CD4-positive, alpha-beta T cell treated with Interleukin-17A for 4 hours (primary cell): ENCODE measurements around the gene SLC38A10.
"Not testable (repeated sequence)": the region's sequence is repeated elsewhere in the genome, so short reads cannot be mapped to it uniquely, and the experiment has no call there.

Source experiments
- DNase-seq: peaks from one replicate; pipeline ENCODE4 v3.0.0-alpha.2; 2020; ENCODE audit warnings: mixed read lengths

The SLC38A10 gene

DNA sequence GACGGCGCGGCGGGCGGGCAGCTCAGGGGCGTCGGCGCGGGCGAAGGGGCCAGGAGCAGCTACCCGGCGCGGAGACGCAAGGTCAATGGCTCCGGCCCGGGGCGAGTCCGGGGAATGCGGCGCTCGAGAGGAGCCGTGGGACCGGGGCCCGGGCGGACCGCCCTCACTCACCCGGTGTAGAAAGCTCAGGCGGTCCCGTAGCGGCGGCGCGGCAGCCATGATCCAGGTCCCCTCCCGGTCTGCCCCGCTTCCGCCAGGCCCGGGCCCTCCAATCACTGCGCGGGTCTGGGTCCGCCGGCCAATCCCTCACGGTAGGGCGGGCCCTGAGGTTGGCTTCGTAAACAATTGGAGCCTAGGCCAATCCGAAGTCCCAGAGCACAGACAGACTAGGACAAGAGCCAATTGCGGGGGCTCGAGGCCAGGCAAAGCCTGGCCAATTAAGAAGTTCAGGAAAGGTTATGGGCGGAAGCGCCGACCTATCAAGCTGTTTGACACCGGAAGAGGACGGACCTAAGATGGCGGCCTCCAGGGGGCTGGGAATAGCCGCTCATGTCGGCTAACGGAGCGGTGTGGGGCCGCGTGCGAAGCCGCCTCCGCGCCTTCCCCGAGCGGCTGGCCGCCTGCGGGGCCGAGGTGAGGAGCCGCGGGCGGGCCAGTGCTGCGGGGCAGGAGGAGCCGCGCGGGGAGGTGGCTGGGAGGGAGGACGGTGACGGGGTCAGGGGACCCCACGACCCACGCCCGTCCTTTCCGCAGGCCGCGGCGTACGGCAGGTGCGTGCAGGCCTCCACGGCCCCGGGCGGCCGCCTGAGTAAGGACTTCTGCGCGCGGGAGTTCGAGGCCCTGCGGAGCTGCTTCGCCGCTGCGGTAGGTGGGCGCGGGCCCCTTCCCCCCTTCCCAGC, 56.0 kb downstream of the SLC38A10 start, which contains the start of the genes NDUFAF8 and TEPSIN:
NDUFAF8 (plus strand) TSS at position 504 of the 899 bp plus-strand sequence; CDS start at position 550, 46 bp downstream.
TEPSIN (minus strand) TSS at position 241 of the 899 bp plus-strand sequence; CDS start at position 219, 22 bp downstream.
- peak; percentile 94 for DNase-seq

DNA sequence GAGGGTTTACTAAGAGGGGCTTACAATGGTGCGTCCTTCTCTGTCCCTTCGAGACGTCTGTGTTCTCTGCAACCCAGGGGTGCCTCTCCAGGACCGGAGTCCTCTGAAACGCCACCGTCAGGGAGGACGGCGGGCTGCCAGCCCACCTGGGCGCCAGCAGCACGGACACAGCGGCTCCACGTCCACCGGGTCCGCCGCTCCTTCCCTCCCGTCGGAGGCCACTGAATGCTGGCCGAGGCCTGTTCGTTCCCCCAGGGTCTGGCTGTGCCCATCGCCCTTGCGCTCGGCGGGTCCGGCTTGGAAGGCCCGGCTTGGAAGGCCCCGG, 56.7 kb downstream of the SLC38A10 start:
- DNase-seq: no peak

DNA sequence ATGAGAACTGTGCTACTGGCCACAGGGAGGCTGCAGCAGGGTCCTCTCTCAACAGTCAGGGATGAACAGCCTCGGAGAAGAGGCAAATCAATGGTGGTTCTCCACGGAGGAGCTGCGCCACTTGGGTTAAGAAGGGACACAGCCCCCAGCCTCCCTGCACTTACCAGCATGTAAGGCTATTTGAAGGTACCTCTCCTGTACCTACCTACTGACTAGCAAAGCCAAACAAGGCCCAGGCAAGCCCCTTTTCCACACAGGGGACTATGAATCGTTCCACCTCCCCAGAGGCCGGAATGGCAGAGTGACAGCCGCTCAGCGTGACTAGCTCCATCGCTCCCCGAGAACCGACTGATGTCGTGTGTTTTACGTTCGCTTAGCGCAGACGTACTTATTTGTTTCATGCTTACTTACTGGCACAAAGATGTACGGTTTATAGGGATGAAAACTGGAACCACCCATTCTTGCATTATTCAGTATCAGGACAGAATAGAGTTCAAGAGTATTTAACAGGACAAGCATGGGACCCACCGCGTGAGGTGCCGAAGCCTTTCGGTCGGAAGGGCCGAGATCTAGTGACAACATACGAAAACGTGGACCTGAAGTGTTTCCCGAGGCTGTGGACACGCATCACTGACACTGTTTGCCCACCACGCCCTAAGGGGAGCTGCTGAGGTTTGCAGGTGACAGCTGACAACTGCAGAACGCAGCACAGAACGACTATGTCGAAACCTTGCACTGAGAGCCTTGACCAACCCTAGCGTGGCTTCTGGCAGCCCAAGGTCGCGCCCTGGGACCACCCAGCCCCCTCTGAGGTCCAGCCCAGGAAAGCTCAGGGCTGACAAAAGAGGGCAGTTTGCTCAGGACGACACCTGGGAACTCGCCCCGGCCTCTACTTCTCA, 57.3 kb downstream of the SLC38A10 start:
- no peak for DNase-seq

DNA sequence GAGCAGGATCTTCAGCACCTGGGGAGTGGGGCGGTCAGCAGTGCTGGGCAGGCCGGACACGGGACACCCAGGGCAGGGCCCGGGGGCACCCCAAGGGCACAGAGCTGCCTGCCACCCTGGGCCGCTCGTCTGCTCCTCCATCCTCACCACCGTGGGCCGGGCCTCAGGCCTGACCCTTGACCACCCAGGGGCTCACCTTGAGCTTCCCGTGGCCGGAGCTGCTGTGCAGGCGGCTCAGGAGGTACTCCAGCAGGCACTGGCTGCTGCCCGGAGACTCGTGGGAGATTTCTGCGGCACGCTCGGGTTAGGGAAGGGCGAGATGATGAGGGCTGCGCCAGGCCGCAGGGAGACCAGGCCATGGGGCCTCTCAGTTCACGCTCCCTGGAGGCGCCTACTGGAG, 58.3 kb downstream of the SLC38A10 start:
- no peak for DNase-seq

DNA sequence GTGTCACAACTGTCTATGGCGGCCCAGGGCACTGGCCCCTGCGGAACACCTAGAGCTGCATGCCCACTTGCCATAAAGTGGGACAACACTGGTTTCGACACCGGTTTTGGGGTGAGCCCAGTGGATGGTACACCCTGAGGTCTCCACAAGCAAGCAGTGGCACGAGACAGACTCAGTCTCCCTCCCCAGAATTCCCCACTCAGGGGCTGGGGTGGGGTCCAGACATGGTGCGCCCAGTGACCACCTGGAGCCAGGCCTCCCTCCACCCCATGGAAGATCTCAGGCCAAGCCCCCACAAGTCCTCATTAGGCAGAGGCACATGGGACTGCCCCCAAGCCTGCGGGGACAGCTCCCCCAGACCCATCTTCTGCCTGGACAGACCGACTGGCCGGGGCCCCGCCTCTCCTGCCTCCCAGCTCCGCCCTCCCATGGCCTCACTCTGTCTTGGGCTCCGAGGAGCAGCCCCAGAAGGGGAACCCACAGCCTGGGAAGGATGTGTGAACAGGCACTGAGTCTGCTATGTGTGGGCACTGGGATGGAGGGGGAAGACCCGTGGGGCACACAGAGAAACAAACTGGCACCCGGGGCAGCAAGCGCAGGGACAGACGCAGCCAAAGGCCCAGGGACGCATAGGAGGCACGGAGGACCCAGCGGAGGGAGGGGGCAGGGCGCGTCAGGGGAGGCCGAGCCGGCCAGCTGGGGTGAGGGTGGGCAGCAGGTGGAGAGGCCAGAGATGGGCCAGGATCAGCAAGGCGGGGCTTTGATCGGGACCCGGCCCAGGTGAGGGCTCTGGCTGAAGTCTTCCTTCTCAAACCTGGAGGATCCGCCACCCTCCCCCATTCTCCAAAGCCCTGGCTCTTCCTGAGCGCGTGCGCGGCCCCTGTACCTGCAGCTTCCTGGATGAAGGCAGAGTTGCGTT, 59.0 kb downstream of the SLC38A10 start:
- DNase-seq: no peak

DNA sequence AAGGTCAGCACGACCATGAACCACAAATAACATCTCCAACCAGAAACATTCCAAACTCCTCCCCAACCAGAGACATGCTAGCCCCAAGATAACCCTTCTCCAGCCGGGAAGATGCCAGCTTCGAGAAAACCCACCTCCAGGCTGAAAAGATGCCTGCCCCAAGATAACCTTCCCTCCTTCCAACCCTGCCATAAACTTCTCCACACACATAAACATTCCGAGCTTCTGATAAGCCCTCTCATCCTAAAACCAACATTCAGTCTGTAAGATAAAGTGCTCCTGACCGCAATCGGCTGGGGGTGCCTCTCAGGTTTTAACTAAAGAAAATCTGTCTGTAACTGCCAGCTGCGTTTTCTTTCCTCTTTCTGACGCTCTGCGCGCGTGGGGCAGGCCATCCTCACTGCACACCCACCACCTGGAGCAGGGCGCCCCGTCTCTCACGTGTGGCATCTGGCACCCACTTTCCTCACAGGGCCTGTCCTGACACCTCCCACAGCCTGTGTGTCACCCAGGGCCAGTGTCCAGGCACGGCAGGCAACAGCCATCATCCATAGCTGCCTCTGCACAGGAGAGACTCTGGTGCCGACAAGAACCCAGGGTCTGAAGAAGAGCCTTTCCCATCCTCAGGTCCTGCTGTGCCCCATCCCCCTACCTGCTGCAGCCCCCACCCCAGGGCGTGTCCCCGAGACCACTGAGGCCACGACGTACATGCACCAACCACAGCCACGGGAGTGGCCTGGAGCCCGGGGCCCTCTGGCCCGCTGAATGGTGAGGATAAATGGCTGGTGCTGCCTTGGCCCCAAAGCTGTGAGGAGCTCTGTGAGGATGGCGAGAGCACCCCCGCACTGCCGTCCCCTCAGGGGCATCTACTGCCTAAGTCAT, 59.9 kb downstream of the SLC38A10 start:
- DNase-seq: no peak

DNA sequence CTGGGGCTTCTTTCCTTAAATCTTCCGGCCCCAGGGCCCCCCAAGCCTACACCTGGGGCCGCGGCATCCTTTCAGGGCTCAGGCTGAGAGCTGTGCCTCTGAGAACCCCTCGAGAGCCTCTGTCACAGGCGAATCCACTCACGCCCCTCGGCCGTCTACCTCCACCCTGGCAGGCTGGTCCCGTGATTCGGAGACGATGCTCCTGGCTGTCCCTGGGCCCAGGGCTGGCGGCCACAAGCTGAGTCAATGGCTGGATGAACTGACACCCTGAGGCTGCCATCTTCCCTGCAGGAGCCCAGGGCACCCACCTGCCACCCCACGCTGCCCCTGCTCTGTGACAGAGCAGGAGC, 60.6 kb downstream of the SLC38A10 start:
- DNase-seq: no peak

DNA sequence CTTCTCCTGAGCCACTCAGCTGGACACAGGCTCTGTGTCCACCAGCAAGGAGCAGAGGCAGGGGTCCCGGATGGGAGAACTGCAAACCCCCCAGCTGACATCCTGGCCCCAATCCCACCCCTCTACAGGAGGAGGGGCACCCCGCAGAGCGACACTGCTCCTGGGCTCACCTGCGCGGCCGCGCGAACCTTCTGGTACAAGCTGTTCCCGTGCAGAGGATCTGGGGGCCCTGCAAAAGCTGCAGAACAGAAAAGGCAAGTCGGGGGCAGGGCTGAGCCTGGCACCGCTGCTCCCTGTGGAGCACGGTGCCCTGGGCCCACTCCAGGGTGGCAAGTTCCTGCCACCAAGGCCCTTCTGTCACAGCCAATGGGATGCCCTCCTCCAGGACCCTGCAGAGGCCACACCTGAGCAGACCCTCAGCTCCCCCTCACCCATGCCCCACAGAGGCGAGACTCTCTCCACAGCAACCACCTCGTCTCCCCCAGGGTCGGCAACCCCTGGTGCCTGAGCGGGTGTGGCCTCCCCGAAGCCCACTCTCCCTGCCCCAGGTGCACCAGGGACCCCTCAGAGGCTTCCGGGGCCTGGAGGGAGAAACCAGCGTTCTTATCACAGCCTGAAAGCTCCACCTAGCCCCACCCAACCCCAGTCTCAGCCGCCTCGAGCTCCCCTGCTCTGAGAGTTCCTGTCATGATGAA, 61.1 kb downstream of the SLC38A10 start:
- DNase-seq: no peak

DNA sequence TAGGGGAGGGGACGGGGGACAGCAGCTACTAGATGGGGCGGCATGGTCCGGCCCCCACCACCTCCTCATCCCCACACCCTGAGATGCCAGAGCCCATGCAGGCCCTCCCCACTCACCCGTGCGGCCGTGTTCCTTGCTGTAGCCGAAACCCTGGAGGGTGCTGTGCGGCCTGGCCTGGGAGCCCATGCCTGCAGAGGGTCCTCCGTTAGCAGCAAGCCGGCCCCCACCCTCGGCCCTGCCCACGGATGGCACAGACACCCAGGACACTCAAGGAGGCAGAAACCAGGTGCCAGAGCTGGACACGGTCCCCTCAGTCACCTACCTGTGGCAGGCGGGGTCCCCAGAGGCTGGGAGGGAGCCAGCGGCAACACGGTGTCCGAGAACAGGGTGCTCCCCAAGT, 61.8 kb downstream of the SLC38A10 start:
- no peak for DNase-seq

DNA sequence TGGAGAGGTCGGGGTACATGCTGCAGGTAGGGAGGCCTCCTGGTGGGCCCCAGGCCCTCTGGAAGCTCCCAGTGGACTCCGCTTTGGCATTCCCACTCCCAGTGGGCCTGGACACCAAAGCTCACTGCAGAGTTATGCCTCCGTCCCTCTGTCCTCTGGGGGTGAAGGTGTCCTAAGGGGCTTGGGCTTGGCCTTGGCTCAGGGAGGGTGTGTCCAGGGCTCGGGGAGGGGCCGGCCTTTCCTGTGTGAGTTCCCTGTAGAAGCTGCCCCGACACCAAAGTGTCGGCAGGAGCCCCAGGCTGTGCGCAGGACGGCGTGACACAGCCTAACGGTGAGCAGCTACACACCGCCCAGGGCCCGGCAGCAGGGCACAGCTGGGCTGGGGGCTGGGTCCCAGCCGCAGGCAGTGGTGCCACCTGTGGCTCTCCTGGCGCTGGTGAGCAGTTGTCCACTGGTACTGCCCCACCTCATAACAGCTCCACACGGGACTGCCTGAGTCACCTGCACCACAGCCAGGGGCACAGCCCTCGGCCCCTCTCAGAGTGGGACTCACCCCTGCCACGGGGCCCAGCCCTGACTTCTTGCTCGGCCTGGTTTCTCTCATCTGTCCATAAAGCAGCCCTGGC, 62.4 kb downstream of the SLC38A10 start:
- no peak for DNase-seq

DNA sequence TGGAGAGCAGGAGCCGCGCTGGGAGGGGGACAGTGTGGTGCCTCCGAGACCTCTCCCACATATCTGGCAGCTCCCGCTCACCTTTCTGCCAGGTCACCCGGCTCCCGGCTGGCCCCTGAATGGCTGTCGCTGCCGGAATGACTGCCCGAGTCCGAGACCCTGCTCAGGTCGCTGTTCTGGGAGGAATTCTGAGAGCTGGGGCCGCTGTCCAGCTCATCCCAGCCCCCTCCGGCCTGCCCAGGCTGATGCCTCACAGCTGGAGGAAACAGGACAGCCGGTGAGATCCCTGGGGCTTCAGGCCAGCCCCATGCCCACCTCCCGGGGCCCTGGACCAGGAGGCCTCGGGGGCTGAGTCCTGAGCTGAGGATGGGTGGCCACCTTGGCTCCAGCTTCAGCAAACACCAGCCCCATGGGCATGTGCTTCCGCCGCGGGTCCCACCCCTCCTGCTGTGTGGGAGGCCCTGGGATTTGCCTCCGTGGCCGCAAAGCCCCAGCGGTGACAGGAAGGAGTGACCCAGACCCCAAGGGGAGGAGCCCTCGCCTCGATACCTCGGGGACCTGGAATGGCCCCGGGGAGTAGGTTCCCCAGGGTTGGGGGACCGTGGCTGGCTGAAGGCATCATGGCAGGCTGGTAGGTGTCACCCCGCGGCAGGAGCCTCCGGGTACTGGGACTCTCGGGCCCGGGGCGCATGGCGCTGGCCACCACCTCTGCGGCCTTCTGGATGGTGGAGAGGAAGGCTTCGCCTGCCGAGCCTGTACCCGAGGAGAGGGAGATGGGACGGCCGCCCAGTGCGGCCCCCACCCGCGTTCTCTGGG, 63.1 kb downstream of the SLC38A10 start:
- no peak for DNase-seq

DNA sequence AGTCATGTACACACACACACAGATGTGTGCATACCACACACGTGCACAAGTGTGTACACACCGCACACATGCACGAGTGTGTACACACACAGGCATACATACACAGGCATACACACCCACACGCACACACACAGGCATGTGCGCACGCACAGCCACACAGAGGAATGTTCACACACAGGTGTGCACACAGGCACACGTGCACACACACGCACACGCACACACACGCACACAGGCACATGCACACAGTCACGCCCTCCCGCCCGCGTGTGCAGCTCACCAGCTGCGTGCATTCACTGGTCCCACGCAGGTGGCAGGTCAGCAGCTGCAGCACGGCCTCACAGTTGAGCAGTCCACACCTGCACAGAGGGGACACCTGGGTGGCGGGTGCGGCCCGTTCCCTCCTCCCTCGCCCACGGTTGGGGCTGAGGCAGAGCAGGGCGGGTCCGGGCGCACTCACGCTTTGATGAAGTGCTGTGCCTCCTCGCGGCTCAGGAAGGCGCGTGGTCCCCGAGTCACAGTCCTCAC, 63.9 kb downstream of the SLC38A10 start:
- no peak for DNase-seq

DNA sequence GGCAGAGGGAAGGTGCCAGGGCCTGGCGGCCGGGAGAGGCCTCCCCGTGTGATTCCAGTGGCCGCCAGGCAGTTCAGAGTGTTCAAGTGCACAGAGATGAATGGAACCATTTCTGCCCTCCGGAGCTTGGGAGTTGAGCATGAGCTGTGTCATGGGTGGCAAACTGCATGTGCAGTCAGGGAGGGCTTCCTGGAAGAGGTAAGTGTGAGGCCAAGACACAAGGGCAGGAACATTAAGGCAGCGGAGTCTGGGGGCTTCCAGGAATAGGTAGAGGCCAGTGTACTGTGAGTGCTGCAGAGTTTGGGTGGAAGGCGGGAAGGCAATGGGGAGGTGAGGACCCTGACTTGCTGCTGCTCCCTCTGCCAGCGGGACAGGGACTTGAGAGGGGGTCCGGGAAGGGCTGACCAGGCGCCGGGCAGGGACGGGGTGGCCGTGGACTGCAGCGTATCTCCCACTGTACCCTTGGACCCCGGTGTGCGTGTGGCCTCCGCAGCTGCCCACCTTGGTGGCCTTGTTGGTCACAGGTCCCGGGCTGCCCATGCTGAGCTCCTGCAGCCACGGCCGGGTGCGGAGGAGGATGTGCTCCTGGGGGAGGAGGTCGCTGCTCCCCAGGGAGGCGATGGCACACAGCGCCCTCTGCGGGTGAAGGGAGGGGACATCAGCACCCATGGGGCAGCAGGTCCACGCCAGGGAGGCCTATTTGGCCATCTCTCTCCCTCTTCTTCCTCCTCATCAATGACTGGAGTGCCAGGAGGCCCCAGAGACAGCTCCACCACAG, 64.9 kb downstream of the SLC38A10 start:
- DNase-seq: peak; percentile 15

DNA sequence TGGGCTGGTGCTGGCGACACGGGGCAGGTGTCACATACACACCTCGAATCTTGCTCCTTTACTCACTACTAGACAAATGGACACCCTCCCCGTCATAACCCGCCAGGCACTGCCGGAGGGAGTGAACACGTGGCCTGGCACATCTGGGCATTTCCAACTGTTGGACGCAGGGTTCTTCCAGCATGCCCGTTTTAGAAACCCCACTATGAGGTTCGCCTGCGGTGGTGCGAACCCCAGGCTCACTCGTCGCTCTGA, 65.5 kb downstream of the SLC38A10 start:
- DNase-seq: no peak

DNA sequence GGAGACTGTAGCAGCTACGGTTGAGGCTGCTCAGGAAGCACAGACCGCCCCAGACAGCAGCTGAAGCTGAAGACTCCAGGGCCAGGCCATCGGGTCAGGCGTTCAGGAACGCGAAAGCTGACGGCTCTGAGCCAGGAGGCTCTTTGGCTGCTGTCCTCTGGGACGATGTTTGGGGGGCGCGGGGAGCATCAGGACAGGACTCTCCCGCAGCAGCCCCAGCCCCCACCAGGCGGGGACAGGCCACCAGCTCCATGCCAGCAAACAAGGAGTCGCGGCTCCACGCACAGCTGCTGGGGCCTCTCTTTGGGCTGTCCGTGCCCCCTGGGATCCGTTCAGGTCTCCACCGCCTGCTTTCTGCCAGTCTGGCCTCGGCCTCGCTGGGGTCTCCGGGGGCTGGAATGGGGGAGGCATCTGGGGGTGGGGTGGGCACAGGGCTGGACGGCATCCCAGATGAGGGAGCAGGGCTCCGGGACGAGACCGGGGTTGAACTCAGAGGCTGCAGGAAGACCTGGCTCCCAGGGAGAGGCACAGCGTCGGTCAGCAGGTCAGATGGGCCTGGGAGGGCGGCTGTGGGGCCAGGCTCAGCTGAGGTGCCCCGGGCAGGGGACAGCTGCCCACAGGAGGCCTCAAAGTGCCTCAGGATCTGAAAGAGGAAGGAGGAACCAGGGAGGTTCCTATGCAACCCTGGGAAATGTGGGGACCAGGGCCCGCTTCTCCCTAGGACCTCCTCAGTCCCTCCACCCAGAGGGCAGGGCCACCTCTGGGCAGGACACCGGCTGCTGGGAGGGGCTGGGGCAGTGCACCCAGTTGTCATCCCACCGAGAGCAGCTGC, 66.1 kb downstream of the SLC38A10 start:
- DNase-seq: no peak

DNA sequence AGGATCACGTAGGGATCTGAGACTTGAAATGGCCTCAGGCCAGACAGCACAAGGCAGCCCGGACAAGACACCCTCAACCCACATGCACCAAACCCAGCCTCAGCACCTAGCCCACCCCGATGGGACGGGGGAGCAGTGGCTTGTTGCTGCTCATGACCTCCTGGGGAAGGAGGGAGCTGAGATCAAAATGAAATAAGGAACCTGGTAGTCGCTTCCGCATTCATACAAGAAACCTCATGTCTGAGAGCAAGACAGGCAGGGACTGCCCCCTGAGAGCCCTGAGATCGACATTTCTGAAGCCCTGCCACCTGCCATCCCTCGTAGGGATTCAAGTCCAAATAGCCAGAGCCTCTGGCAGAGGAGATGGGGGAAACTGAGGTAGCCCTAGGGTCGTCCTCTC, 66.7 kb downstream of the SLC38A10 start:
- no peak for DNase-seq

DNA sequence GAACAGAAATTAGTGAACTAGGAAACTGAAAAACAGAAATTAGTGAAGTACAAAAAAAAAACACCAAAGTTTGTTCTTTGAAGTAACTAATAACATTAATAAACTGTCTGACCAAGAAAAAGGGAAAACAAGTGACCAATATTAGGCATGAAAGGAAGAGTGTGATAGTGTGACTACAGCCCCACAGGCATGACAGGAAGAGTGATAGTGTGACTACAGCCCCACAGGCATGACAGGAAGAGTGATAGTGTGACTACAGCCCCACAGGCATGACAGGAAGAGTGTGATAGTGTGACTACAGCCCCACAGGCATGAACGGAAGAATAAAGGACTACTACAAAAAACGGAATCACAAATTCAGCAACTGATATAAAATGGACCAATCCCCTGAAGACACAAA, 67.5 kb downstream of the SLC38A10 start:
- not testable (repeated sequence) for DNase-seq

DNA sequence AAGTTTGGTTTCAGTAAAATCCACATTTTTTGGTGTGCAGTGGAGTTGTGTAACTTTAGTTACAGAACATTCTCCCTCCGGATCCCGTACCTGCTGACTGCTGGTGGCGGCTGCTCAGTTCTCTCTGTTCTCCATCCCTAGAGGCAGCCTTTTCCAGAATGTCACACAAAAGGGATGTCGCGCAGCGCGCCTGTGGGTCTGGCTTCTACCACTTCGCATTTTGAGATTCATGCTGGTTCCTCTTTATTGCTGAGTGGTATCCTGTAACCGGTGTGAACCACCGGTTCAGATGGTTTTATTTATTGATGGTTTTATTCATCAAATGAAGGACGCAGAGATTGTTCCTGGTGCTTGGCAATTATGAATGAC, 71.4 kb downstream of the SLC38A10 start:
- DNase-seq: no peak
